ENCODE results near the gene IRS1.

Gene IRS1

DNA sequence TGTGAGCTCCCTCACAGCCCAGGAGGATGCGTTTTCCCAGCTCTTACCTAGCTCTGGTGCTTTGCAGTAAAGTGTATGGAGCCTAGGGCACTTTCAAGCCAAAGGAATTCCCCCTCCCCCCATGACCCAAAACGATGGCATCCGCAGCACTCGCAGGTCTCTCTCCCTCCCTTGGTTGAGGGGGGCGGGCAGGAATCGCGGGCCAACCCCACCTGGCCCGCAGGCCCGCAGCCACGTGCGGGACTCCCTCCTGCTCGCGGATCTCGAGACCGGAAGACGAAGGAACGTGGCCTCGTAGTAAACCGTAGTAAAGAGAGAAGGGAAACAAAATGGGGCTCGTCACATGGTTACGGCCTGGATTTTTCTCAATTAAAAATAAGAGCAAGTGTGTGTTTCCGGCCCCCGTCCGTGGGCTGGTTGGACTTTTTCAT is 8.5 kb downstream of the IRS1 start:
- in situ Hi-C loops (cut with HindIII; ENCODE audit: low sequenced_read_pairs), result no loop called here

DNA sequence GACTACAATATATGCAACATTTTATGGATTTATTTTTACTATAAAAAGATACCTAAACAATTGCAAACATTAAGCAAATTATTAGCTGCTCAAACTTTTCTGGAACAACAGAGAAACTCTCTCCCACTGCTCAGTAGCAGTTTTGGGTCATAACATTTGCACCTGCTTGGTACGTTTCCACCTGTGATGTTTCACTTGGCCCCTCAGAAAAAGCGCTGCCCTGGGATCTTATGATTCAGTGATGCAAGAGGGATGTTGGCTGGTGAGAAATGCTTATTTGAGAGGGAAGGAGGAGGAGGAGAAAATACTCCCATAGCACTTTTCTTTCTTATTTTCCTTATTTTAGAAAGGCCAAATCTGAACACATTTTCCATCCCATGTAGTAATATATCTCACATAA is 9.2 kb downstream of the IRS1 start:
- in situ Hi-C loops (cut with HindIII; ENCODE audit: low sequenced_read_pairs), result no loop called here

DNA sequence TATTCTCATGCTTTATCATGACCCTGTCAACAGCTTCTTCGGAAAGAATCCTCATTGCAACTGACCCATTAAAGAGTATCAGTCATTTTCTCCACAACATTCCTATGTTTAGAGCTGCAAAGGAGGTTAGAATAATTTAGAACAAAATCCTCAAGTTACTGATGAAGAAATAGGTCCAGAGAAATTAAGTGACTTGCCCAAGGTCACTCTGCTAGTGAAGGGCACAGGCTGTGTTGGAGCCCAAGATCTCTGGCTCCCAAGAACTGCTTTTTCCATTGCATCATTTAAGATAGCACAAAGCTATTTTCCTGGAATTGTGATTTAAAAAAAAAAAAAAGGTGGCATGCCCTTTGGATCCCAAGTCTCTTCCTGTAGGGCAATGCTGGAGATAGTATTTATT is 9.6 kb downstream of the IRS1 start:
- in situ Hi-C loops (cut with HindIII; ENCODE audit: low sequenced_read_pairs), result no loop called here

DNA sequence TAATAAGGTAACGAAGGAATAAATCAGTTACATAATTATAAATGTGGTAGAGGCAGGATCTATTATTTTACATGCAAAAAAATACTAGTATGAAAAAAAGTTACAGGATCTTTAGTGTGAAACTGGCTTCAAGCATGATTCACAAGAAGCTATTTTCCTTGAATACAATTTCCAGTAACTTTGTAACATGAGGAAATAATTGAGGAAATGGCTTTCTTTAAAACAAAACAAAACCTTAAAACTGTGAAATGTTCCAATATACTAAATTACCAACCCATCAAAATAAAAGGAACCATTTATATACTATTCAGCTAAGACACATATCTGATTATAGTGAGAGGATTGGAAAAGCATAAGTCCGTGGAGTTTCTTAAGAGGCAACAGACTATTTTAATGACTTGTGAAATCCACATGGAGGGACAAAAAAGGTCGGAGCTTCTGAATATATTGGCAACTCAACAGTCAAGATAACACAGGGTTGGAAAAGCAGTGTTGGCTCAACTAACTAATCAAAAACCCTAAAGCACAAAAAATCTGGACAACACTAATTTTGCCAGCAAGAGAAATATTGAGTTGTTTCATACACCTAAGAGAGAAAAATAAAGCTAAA is 10.6 kb downstream of the IRS1 start:
- in situ Hi-C loops (cut with HindIII; ENCODE audit: low sequenced_read_pairs), result no loop called here

DNA sequence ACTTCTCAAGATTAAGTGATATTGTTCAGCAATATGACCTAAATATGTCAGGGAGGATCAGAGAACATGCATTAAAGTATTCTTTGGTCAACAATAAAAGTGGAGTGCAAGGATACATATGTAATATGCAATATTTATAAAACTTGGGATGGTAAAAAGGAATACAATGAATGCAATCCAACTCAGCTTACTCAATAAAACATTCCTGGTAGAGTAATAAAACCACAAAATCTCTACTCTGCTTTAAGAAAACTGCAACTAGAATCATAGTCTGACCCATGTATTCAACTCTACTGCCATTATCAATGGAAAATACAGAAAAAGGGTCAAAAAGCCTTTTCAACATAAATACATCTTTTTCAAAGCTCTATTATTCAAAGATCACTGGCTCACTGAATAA is 11.6 kb downstream of the IRS1 start:
- in situ Hi-C loops (cut with HindIII; ENCODE audit: low sequenced_read_pairs), result no loop called here

DNA sequence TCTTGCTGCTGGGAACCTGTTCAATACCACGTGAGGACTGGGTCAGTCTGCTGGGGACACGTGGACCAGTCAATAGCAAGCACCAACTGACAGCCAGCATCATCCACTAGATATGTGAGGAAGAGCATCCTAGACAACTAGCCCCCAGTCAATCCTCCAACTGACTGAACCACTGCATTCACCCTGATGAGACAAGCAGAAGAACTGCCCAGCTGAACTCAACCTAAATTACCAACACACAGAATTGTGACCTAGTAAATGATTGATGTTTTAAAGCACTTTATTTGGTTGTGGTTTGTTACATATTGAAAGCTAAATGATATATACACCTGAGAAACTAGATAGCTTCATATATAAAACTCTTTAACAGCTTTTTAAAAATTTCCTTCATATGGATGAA is 15.7 kb downstream of the IRS1 start:
- in situ Hi-C loops (cut with HindIII; ENCODE audit: low sequenced_read_pairs), result no loop called here

DNA sequence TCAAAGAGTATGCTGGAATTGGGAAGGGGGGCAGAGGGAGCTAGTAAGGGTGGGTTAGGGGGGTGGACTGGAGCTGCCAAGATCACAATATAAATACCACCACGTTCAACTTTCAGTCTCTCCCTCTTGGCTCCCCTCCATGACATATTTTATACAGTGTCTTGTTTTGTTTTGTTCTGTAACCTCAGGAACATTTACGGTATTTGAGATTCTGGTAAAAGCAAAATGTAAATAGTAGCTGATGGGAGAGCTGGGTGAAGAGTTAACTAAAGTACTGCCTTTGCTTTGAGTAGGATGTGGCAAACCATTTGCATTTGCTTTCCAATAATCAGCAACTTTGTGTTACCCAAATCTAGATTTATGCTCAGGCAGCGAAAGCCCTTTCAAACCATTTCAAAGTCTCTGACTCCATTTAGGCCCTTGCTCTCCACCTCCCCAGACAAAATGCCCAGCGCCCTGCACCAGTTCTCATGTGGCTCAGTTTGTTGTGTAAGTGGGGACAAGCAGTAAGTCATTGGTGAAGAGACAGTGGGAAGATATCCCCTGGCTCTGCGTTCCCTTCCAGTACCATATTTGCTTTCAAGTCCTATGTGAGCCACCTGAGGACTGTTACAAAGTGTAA is 17.4 kb downstream of the IRS1 start:
- in situ Hi-C loops (cut with HindIII; ENCODE audit: low sequenced_read_pairs), result no loop called here

DNA sequence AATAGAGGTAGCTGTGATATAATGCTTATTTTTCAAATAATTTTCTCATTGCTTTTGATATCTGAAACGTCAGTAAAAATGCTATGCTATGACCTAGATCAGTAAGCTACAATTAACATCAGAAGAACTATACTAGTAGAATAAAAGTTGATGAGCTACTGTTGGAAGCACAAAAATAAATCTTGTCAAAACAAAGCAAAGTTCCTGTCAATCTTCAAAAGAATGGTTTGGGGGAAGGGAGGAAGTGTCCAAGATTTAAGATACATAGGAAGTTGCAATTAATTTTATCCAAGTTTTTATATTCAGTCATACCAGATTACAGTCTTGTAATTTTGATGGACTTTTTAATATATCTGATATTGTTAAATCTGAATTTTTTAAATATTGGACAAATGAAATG is 19.2 kb downstream of the IRS1 start:
- in situ Hi-C loops (cut with HindIII; ENCODE audit: low sequenced_read_pairs), result no loop called here

DNA sequence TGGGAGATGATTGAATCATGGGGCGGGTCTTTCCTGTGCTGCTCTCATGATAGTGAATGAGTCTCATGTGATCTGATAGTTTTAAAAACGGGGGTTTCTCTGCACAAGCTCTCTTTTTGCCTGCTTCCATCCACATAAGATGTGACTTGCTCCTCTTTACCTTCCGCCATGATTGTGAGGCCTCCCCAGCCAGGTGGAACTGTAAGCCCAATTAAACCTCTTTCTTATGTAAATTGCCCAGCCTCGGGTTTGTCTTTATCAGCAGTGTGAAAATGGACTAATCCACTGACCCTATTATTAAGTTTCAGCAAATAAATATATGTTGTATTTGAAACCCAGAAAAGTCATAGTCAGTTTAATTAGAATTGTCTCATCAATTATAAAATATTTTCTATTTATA is 22.0 kb downstream of the IRS1 start:
- in situ Hi-C loops (cut with HindIII; ENCODE audit: low sequenced_read_pairs), result no loop called here

DNA sequence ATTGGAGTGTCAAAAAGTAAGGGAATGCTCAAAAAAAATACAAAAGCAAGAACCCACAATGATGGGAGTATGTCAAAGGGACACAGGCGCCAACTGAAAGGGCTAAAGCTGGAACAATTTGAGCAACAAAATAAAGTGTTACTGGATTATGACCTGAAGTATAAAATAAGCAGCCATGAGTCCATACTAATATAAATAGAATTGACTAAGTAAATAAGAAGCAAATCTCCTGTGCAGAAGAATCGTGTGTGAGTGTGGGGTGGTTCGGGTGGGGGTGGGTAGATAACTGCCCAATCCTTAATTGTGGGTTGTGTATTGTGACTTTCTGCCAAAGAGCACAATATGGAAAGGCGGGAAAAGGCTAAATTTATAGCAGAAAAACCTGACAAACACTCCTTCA is 23.5 kb downstream of the IRS1 start:
- in situ Hi-C loops (cut with HindIII; ENCODE audit: low sequenced_read_pairs), result no loop called here

DNA sequence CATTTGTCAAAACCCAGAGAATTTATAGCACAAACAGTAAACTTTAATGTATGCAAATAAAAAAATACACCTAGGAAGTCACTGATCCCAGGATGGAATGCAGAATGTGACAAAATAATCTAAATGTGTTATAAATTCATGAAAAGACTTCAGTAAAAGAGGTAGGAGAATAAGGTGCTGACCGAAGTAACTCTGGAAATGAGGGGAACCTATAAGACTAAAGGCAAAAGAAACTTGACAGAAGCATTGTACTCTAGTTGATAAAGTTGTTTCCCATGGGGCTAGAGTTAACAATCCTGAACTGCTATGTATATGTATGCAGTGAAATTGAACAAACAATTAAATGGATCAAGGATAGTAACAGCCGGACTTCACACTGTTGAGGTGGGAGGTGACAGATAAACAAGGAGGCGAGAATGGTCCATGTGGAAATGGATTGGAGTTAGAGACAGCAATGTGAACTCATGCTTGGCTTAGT is 24.5 kb downstream of the IRS1 start:
- in situ Hi-C loops (cut with HindIII; ENCODE audit: low sequenced_read_pairs), result no loop called here

DNA sequence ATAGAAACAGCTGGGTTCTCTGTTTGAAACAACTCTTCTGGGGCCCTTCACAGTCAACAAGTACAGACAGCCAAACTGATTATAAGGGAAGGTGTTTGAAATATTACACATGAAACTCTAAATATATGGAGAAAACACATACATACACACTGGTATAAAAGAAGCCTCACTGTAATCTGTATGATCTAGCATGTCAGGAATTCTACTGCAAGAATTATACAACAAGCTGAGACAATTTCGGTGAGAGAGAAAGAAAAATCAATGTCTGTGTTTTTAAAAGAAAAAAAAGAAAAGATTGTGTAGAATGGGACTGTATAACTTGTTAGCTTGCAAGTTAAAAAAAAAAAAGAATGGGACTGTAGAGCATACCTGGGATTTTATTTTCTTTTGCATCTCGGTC is 26.3 kb downstream of the IRS1 start:
- in situ Hi-C loops (cut with HindIII; ENCODE audit: low sequenced_read_pairs), result no loop called here

DNA sequence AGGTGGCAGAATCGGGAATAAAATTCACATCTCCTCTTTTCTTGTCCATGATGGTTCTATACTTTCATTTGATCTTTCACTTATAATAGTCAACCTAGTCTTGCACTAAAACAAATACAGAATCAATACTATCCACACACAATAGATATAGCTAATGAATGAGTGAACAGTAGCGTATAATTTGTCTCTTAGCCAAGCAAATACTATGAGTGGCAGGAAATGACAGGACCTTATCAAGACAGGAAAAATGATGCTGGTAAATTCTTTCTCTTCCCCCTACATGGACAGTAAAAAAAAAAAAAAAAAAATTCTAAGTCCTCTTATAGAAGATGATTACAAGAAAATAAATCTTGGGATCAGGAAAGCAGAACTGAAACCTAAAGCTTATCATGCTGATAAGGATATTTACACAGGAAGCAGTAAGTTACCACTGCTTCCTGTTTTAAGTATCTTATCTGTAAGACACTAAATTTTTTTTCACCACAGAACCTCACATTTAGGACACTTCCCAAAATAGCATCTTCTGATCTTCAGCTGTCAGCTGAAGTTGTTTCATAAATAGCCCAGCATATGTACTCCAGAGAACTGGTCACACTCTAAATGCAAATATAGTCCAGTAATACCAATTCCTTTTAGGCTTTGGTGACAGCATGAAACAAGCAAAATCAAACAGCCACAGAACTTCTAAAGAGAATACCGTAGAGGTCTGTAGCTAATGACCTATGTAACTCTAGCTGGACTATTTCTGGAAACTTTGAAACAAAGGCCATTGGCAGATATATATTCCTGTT is 27.0 kb downstream of the IRS1 start:
- in situ Hi-C loops (cut with HindIII; ENCODE audit: low sequenced_read_pairs), result no loop called here

DNA sequence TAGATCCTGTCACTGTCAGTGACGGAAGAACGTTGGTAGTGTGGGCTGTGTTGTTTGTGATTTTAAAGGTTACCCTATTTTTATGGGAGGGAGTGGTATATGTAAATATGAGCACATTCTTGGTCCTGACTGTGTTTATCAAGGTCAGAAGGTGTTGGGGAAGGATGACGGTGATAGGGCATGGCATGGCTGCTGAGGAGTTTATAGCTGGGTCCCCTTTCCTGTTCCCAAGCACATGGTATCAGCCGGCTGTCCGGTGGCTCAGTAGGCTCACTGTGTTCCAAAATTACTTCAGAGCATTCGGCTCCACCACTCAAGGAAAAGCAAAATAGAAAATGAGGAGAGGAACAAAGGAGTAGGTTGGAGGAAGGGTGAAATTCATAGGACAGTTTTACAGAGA is 28.6 kb downstream of the IRS1 start:
- in situ Hi-C loops (cut with HindIII; ENCODE audit: low sequenced_read_pairs), result no loop called here

DNA sequence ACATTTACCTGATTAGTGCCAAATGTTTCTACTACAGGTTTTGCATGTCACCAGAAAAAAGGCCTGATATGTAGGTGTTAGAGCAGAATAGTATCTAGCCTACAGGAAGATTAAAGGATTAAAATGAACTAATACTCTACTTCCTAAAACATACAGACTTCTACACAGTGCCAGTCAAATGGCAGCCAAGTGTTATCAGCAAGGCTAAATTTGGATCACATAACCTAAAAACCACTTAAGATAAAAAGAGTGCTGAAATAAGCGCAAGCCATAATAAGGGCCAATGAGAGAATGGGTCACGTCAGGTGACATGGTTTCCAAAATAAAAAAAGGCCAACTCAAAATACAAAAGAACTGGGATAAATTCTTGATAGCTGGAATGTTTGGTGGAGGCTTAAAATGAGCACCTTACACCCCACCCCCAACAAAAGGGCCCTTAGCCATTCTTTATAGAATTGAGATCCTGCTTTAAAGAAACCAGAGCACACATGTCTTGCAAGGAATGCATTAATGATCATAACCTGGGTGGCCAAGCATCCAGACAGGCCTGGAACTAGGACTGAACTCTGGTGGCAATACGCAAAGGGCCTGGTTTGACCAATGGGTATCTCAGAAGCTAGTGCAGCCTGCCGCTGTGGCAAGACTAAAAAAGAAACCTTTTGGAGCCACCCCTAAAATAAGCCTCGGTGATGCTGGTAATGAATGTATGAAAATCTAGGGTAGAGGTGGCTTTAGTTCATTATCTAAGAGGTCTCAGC is 32.4 kb downstream of the IRS1 start:
- in situ Hi-C loops (cut with HindIII; ENCODE audit: low sequenced_read_pairs), result no loop called here

DNA sequence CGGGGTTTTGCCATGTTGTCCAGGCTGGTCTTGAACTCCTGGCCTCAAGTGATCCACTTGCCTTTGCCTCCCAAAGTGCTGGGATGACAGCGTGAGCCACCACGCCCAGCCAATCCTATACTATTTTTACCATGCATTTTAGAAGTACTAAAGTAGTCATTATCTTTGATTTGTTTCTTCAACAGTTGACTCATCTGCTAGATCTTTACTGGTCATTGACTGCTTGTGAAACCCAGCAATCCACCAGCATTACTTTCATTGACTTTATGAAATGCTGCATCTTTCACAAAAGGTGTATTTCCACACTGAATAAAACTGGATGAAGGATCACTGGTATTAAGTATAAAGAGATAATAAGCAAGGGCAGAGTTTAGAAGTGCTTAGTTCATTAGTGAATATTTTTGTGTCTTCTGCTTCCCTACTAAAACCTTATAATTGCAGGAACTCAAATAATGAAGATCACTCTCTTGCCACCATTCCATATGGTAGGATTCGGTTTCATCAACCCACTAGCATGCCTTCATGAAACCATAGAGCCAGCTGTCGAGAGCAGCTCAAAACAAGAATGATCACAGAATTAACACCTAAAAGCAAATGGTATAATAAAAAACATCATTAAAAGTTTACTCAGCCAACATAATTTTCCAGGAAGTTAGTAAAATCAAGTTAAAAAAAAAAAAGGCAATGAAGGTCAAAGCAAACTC is 33.1 kb downstream of the IRS1 start:
- in situ Hi-C loops (cut with HindIII; ENCODE audit: low sequenced_read_pairs), result no loop called here

DNA sequence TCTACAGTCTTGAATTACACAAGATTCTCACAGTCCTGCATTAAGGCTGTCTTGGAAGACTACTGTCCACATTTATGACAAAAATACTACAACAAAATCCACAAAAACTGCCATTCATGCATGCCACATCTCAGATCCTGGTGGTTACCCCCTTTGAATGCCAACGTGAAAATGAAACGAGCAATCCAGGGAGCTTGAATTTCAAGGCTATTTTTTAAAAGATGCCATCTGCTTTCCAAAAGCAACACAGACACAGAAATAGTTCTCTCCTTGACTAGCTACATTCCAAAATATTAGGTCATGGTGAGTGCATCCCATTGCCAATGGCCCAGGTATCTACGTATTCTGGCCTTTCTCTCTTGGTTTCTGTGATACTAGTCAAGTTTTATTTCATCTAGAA is 36.3 kb downstream of the IRS1 start:
- in situ Hi-C loops (cut with HindIII; ENCODE audit: low sequenced_read_pairs), result no loop called here

DNA sequence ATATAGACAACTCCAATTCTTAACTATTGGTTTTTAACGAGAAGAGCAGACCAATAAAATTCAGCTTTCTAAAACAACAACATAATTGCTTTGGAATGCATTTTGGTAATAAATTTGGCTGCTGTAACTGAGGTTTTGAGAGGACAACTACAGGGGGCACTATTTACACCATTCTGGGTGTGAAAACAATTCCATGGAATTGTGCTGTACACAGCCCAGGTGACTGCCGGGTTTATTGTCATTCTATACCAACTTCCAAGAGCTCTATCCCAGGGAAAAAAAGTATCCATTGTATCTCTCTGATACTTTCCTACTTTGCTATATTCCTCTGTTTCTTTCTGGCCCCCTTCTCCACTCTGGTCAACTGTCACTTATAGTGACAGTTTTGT is 38.4 kb downstream of the IRS1 start:
- in situ Hi-C loops (cut with HindIII; ENCODE audit: low sequenced_read_pairs), result no loop called here

DNA sequence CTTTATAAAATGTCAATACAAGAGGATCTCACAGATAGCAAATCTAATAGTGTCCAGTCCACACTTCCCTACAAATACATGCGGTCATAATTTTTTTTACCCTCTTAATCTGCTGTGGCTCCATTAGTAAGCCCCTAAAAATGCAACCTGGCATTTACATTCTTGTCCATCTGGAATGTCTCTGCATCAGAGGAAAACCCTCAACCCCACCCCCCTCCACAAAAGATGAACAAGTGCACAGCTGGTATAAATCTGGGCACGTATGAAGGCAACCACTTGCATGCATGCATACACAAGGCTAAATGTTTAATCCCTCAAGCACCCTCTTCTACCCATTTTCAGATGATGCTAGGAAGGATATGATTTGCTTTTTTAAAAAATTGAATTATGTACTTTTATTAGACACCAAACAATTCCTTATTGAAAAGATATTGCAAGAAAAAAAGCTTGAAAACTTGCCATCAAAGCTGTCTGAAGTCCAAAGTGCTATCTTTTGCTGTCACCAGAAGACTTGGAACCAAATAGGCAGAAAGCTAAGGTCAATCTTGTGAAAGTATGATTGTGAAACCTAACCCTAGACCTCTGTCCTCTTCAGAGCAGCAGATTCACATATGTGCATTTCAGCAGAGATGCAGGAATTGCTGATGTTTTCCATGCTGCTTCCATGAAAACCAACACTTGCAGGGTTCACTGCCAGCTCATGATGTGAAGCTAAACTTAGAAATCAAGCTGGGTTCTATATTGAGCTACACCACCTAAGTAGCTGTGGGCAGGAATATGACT is 39.0 kb downstream of the IRS1 start:
- in situ Hi-C loops (cut with HindIII; ENCODE audit: low sequenced_read_pairs), result no loop called here

DNA sequence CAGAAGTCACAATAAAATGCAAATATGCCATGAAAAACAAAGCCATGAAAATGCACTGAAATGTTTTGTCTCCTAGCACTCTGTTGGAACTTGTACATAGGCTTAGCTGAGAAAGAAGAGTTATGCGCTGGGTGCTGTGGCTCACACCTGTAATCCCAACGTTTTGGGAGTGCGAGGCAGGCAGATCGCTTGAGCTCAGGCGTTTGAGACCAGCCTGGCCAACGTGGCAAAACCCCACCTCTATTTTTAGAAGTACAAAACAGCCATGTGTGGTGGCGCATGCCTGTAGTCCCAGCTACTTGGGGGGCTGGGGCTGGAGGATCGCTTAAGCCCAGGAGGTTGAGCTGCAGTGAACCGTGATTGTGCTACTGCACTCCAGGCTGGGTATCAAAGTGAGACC is 39.9 kb downstream of the IRS1 start:
- in situ Hi-C loops (cut with HindIII; ENCODE audit: low sequenced_read_pairs), result no loop called here

All from DLD1 (cell line).